OCI-LY3 (cell line): ENCODE results near the gene ZNF74.

Experiments used
- H2AFZ ChIP-seq: fragments of 200-600, 300-600 bp; shearing (Covaris generic); 2 replicates; pipeline ENCODE4 v1.6.0; 2014; ENCODE audit warnings: antibody characterized with exemption, low read depth, low read length
- H3K27ac ChIP-seq: fragments of 200-600, 300-600 bp; sonication (generic); 2 replicates; pipeline ENCODE4 v1.5.1; 2014; ENCODE audit warnings: mild to moderate bottlenecking, low read length, moderate library complexity, mixed read lengths
- H3K27me3 ChIP-seq: fragments of 200-600, 300-600 bp; sonication (generic); 2 replicates; pipeline ENCODE4 v1.6.1; 2014; ENCODE audit warnings: low read depth, low read length, mixed read lengths
- H3K36me3 ChIP-seq: fragments of 200-600, 300-600 bp; sonication (generic); replicated peaks from 2 replicates; pipeline ENCODE3; 2014; ENCODE audit warnings: low read depth, low read length, mixed read lengths
- H3K4me1 ChIP-seq: fragments of 300-600, 200-600 bp; sonication (generic); 2 replicates; pipeline ENCODE4 v1.6.1; 2014; ENCODE audit warnings: low read length, mixed read lengths
- H3K4me2 ChIP-seq: fragments of 200-600, 300-600 bp; sonication (generic); 2 replicates; pipeline ENCODE4 v1.6.1; 2014; ENCODE audit warnings: low read length, mixed read lengths
- H3K4me3 ChIP-seq: fragments of 300-600, 200-600 bp; sonication (generic); 2 replicates; pipeline ENCODE4 v1.5.1; 2014; ENCODE audit warnings: antibody characterized with exemption, mild to moderate bottlenecking, low read length, moderate library complexity
- H3K79me2 ChIP-seq: fragments of 300-600, 200-600 bp; shearing (Covaris generic); 2 replicates; pipeline ENCODE4 v1.6.1; 2014; ENCODE audit warnings: mild to moderate bottlenecking, low read length, mixed read lengths
- H3K9ac ChIP-seq: fragments of 300-600, 200-600 bp; shearing (Covaris generic); 2 replicates; pipeline ENCODE4 v1.6.0; 2014; ENCODE audit warnings: mild to moderate bottlenecking, low read length, moderate library complexity
- H3K9me3 ChIP-seq: fragments of 200-600, 300-600 bp; shearing (Covaris generic); 2 replicates; pipeline ENCODE4 v1.6.1; 2014; ENCODE audit warnings: low read length, mixed read lengths; ENCODE audit not compliant: insufficient read depth
- H4K20me1 ChIP-seq: fragments of 200-600, 300-600 bp; sonication (generic); 2 replicates; pipeline ENCODE4 v1.6.1; 2016; ENCODE audit warnings: low read length, mixed read lengths; ENCODE audit not compliant: insufficient read depth
- CTCF ChIP-seq: fragments of 200-600, 300-600 bp; sonication (generic); IDR thresholded peaks from 2 replicates; pipeline ENCODE4 v1.5.1; 2014; ENCODE audit warnings: antibody characterized with exemption, low read length, low read depth
- EZH2phosphoT487 ChIP-seq: fragments of 200-600 bp; shearing (Covaris generic); IDR thresholded peaks from 2 replicates; pipeline ENCODE4 v1.6.1; 2018; ENCODE audit warnings: antibody characterized with exemption, mixed run types, low read depth

Gene ZNF74

GRCh38 chr22:20401376-20402014, 7.5 kb downstream of the ZNF74 start:
- no peaks in the 10 kb centered on the region for H4K20me1 ChIP-seq
- H3K36me3 ChIP-seq: peaks cover 9% of the 10 kb centered on the region

GRCh38 chr22:20402960-20403778, 9.2 kb downstream of the ZNF74 start:
- Histone ChIP-seq H3K4me1 (no peaks in the 10 kb centered on the region), H3K4me2 (no peak overlapping the region), H4K20me1 (no peaks in the 10 kb centered on the region), H3K9ac (no peak overlapping the region), H2AFZ (no peak overlapping the region), H3K36me3 (peaks cover 3% of the 10 kb centered on the region), H3K27ac (no peak overlapping the region), H3K79me2 (0 out of 2 replicates have a peak, but pooled peaks cover 2% of the 10 kb centered on the region), H3K9me3 (no peaks in the 10 kb centered on the region), H3K4me3 (no peak overlapping the region), H3K27me3 (no peaks in the 10 kb centered on the region)
- TF ChIP-seq CTCF: no peak
- no peak for TF ChIP-seq EZH2phosphoT487

More at GRCh38 chr22:20401376-20402014, 7.5 kb downstream of the ZNF74 start:
- Histone ChIP-seq H2AFZ (no peak overlapping the region), H3K4me2 (no peak overlapping the region), H3K79me2 (0 out of 2 replicates have a peak, but pooled peaks cover 2% of the 10 kb centered on the region), H3K4me1 (peaks cover 2% of the 10 kb centered on the region; the same call in 1 of the 2 replicates), H3K27me3 (no peaks in the 10 kb centered on the region), H3K9ac (no peak overlapping the region), H3K9me3 (no peaks in the 10 kb centered on the region), H3K27ac (no peak overlapping the region), H3K4me3 (no peak overlapping the region)
- TF ChIP-seq CTCF (no peak), EZH2phosphoT487 (no peak)

GRCh38 chr22:20403779-20404140, 9.8 kb downstream of the ZNF74 start:
- Histone ChIP-seq H3K27me3 (no peaks in the 10 kb centered on the region), H3K9me3 (no peaks in the 10 kb centered on the region), H3K36me3 (peaks cover 3% of the 10 kb centered on the region), H4K20me1 (no peaks in the 10 kb centered on the region), H3K27ac (no peak overlapping the region), H3K4me2 (no peak overlapping the region), H3K4me1 (no peaks in the 10 kb centered on the region), H3K9ac (no peak overlapping the region), H2AFZ (no peak overlapping the region), H3K79me2 (0 out of 2 replicates have a peak, but pooled peaks cover 2% of the 10 kb centered on the region), H3K4me3 (no peak overlapping the region)
- TF ChIP-seq CTCF (no peak), EZH2phosphoT487 (no peak)

GRCh38 chr22:20404881-20405280, 10.9 kb downstream of the ZNF74 start:
- no peak overlapping the region for H3K27ac ChIP-seq
- H3K36me3 ChIP-seq: peaks cover 3% of the 10 kb centered on the region
- H3K4me2 ChIP-seq: no peak overlapping the region
- no peaks in the 10 kb centered on the region for H3K4me1 ChIP-seq
- H3K27me3 ChIP-seq: no peaks in the 10 kb centered on the region
- H3K79me2 ChIP-seq: 0 out of 2 replicates have a peak, but pooled peaks cover 2% of the 10 kb centered on the region
- no peaks in the 10 kb centered on the region for H3K9me3 ChIP-seq
- no peak for TF ChIP-seq CTCF
- TF ChIP-seq EZH2phosphoT487: no peak
- no peaks in the 10 kb centered on the region for H4K20me1 ChIP-seq
- no peak overlapping the region for H2AFZ ChIP-seq
- H3K9ac ChIP-seq: no peak overlapping the region
- H3K4me3 ChIP-seq: no peak overlapping the region
